ENCODE measurements around the gene ZNF750. TPM values are rescaled to one million over a fixed set of nuclear protein-coding genes. Genes with fewer than 3 reads are reported as not detected.
A peak's percentile ranks its signal among the peaks of the same experiment; 100 is the strongest.

ZNF750 gene
- total and polyA plus RNA-seq, 8 donors: 0.02 to 0.08 TPM; not detected in 6

DNA sequence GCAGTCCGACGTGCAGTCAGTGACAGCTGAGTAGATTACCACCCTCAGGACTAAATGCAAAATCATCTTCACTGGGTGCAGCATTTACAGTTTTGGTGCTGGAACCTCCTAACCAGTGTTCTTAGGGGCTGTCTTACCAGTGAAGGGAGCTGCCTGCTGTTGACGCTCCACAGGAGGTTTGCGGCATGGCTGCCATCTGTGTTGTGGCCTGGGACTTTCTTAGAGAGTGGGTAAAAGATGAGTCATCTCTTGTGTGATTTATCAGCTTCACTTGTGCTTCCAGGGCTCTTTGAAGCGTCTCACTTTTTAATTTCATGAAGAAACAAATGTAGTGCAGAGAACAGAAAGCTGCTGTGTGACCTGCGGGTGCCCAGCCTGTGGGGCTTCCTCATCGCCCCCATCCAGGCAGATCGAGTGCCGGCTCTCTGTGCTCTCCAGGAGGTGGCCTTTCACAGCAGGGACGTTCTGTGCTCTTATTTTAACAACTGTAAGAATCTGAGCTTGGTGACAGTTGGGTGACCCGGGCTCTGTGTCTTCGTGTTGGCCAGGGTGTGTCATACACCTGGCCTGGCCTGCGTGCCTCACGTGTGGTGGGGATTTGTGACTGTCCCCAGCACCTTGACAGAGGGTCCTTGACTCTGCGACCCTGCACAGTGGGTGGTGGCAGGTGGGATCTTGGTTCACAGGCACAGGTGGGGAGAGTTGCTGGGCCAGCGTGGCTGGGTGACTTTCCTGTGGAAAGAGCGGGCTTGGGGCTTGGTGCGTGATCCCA, 24.3 kb upstream of the ZNF750 start:
- H3K9me3 ChIP-seq: no peaks in the 10 kb centered on the region
- H3K27ac ChIP-seq: no peak overlapping the region
- intact Hi-C loops (cut with DNase I): no loop called here
- TF ChIP-seq, protein P1, sequence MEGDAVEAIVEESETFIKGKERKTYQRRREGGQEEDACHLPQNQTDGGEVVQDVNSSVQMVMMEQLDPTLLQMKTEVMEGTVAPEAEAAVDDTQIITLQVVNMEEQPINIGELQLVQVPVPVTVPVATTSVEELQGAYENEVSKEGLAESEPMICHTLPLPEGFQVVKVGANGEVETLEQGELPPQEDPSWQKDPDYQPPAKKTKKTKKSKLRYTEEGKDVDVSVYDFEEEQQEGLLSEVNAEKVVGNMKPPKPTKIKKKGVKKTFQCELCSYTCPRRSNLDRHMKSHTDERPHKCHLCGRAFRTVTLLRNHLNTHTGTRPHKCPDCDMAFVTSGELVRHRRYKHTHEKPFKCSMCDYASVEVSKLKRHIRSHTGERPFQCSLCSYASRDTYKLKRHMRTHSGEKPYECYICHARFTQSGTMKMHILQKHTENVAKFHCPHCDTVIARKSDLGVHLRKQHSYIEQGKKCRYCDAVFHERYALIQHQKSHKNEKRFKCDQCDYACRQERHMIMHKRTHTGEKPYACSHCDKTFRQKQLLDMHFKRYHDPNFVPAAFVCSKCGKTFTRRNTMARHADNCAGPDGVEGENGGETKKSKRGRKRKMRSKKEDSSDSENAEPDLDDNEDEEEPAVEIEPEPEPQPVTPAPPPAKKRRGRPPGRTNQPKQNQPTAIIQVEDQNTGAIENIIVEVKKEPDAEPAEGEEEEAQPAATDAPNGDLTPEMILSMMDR (IDR thresholded peaks at IDR 0.05): no peak
- 83 to 87% methylated on average over 18 of the region's 18 CpGs for WGBS, 2 donors
- H3K4me3 ChIP-seq: no peak overlapping the region
- ATAC-seq (peak in 3 of 4 donors; percentile 19 to 40 (median 29)), DNase-seq (no peak), FAIRE-seq (no peak)
- H3K36me3 ChIP-seq: no peaks in the 10 kb centered on the region
- peaks cover 0 to 4% (median 0%) of the 10 kb centered on the region in 3 donors for H3K4me1 ChIP-seq
- H3K27me3 ChIP-seq: no peaks in the 10 kb centered on the region

DNA sequence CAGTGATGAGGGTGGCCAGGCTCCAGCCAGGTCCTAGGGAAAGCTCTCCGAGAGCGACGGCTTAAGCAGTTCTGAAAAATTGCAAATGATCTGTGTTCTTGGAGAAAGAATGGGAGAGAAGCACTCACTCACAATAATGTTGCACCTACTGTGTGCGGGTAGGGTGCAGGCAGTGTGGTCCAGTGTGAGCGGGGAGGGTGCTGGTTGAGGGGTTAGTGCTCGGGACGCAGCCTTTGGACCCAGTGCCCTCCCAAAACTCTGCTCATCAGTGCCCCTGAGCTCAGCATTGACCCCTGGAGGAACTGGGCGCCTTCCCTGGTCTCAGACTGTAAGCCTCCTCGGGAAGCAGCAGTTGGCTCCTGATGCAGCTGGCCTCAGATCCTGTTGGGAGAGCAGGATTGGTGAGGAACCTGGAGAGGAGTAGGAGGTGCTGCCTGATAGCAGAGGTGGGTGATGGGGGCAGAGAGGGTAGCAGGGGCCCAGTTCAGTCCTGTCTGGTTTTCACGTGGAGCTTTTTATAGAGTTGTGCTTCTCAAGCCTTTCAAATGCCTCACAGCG, 23.6 kb upstream of the ZNF750 start:
- FAIRE-seq (no peak), DNase-seq (peak in 1 of 6 donors; percentile 35), ATAC-seq (no peak)
- Histone ChIP-seq H3K4me1 (peaks cover 0 to 4% (median 0%) of the 10 kb centered on the region in 3 donors), H3K27ac (no peak overlapping the region), H3K27me3 (no peaks in the 10 kb centered on the region), H3K4me3 (no peak overlapping the region), H3K36me3 (no peaks in the 10 kb centered on the region), H3K9me3 (no peaks in the 10 kb centered on the region)
- WGBS, 2 donors: 92 to 94% methylated on average over 11 of the region's 11 CpGs
- intact Hi-C loops (cut with DNase I): no loop called here
- TF ChIP-seq, protein P1 (IDR thresholded peaks at IDR 0.05): no peak

DNA sequence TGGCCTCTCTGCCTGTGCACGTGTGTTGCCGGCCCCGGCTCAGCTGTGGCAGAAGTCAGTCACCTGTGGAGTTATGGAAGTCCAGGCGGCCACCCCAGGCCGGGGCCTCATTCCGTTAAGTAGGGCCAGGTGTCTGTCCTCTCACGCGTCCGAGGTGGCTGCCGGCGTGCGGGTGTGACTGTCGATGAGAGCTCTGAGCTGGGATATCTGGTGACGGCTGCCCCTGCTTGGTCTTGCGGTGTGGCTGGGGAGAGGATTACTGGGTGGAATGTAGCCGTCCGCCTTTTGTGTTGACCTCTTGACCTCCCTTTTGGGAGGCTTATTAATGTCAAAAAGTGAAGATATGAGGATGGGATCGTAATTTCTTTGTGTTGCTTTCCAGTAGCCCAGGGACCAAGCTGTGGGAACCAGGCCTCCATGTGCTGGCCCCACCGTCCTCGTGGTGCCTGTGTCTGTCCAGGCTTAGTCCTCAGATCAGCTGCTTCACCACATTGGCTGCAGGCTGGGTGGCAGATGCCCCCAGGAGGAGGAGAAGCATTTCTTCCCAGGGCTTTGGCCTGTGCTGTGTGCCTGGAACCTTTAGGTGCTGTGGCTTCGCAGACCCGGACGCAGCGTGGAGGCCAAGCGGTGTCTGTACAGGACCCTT, 23.0 kb upstream of the ZNF750 start:
- ATAC-seq (no peak), DNase-seq (peak in 1 of 6 donors; percentile 52), FAIRE-seq (no peak)
- TF ChIP-seq, protein P1 (IDR thresholded peaks at IDR 0.05): no peak
- no peak overlapping the region for H3K4me3 ChIP-seq
- intact Hi-C loops (cut with DNase I): no loop called here
- no peaks in the 10 kb centered on the region for H3K9me3 ChIP-seq
- H3K4me1 ChIP-seq: peaks cover 0 to 4% (median 0%) of the 10 kb centered on the region in 3 donors
- H3K27ac ChIP-seq: no peak overlapping the region
- 74 to 80% methylated on average over 25 of the region's 25 CpGs for WGBS, 2 donors
- H3K27me3 ChIP-seq: no peaks in the 10 kb centered on the region
- H3K36me3 ChIP-seq: no peaks in the 10 kb centered on the region

DNA sequence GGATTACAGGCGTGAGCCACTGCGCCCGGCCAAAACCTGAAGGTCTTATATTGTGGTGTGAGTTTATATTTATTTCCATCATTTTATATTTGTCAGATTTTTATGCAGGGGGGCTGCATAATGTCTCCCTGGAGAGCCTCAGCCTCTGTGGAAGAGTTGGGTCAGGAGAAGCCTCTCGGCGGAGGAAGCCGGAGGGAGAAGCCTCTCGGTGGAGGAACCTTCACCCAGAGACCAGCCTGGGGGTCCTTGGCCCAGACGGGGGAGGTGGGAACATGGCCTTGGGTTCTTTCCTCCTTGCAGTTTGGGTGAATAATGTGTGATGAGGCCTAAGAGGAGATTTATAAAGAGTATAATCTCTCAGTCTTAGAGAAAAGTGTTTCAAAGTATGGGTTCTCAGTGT, 22.4 kb upstream of the ZNF750 start:
- DNase-seq: peak in 1 of 6 donors; percentile 14
- Histone ChIP-seq H3K36me3 (no peaks in the 10 kb centered on the region), H3K27ac (no peak overlapping the region), H3K4me3 (no peak overlapping the region), H3K27me3 (no peaks in the 10 kb centered on the region), H3K4me1 (peaks cover 0 to 4% (median 0%) of the 10 kb centered on the region in 3 donors), H3K9me3 (no peaks in the 10 kb centered on the region)
- TF ChIP-seq, protein P1 (IDR thresholded peaks at IDR 0.05): no peak
- no peak for FAIRE-seq
- intact Hi-C loops (cut with DNase I): no loop called here
- ATAC-seq: no peak
- WGBS, 2 donors: 93 to 95% methylated on average over 8 of the region's 8 CpGs
